Ovary (tissue), 9 donors: ENCODE data around the gene APBA2. TPM values are rescaled to one million over a fixed set of nuclear protein-coding genes. Genes with fewer than 3 reads are reported as not detected.

ENCODE experiments used
- DNase-seq, 5 donors: peaks; one replicate each; pipeline ENCODE4 v3.0.0-alpha.2; 2019 to 2020
- H3K27ac ChIP-seq, 2 donors: fragments of 200-600 bp; one replicate each; pipeline versions ENCODE4 v1.5.1 to v1.8.0; 2019 to 2022
- H3K27me3 ChIP-seq: fragments of 200-600 bp; one replicate; pipeline ENCODE4 v1.8.0; 2022
- H3K36me3 ChIP-seq: fragments of 200-600 bp; sonication (generic); one replicate; pipeline ENCODE4 v1.5.1; 2019
- H3K4me1 ChIP-seq: one replicate; pipeline ENCODE4 v1.8.1; 2013; ENCODE audit warnings: mild to moderate bottlenecking, moderate library complexity; ENCODE audit not compliant: insufficient read depth
- H3K4me3 ChIP-seq: fragments of 200-600 bp; sonication (generic); one replicate; pipeline ENCODE4 v1.5.1; 2017
- H3K9me3 ChIP-seq, 2 donors: fragments of 200-600 bp in 1 of 2; sonication (generic) in 1 of 2; one replicate each; pipeline versions ENCODE4 v1.5.1 to v1.8.1; 2013 to 2019; ENCODE audit warnings: mild to moderate bottlenecking in 1 of 2, moderate library complexity in 1 of 2
- CTCF ChIP-seq, 3 donors: fragments of 450-650 bp in 2 of 3; fragments of 200-600 bp in 1 of 3; IDR thresholded peaks; one replicate each; pipeline versions ENCODE4 v1.5.1 to v1.8.0; 2016 to 2022; ENCODE audit warnings: antibody characterized with exemption in 3 of 3, mild to moderate bottlenecking in 1 of 3
- EP300 ChIP-seq: sonication (generic); formaldehyde crosslinking; IDR thresholded peaks from one replicate; pipeline ENCODE4 v1.6.1; 2017; ENCODE audit warnings: antibody characterized with exemption
- POLR2A ChIP-seq: fragments of 450-650 bp; IDR thresholded peaks from one replicate; pipeline ENCODE4 v1.6.1; 2017; ENCODE audit warnings: antibody characterized with exemption, mild to moderate bottlenecking, moderate library complexity
- WGBS, 3 donors: extraction: QIAGEN DNeasy Blood & Tissue Kit in 1 of 3; methylation state at CpG; one replicate each; pipeline versions ENCODE4 v1.1.5 to v1.1.7; 2013 to 2017; 5-methylcytosine and 5-hydroxymethylcytosine counted together
- intact Hi-C, 4 donors: fragments of 100-400 bp; cut with DNase I; formaldehyde crosslinking; loops; one replicate each; pipeline versions ENCODE4 v1.11.0 to v1.15.1; 2022 to 2023
- polyA plus RNA-seq, 2 donors: library from polyadenylated mRNA; stranded (reverse); fragments of 200-250 nt in 1 of 2; fragments of 350-450 nt in 1 of 2; fragmentation: Illumina TruSeq in 1 of 2; extraction: RNeasy Lipid Tissue Mini Kit (QIAGEN cat#74804) in 1 of 2; gene quantifications; one replicate each; pipeline ENCODE4 v1.2.3, GENCODE V29; 2013 to 2014
- total RNA-seq, 7 donors: library from RNA; depleted of rRNA in 2 of 7; stranded (reverse); fragments of >200 nt in 2 of 7; fragmentation: NEBNext Ultra II Directional in 3 of 7; extraction: Animal tissue kit (Norgen Biotek cat#: 25700) in 3 of 7; gene quantifications; one replicate each; pipeline versions ENCODE4 v1.1.0 to v1.2.4, GENCODE V29; 2016 to 2023
- donor health status: DM: no; HTN: no; CAD: no; lungs with moderate emphysema.
- donor health status: DM: no; HTN: no; CAD: no.
- donor health status: Bipolar disorder and iron deficiency.
- donor health status: DM: yes; HTN: yes; CAD: no.
- donor health status: DM: no; HTN: no; CAD: no.
- donor health status: DM: yes; HTN: yes; CAD: no.

The APBA2 gene
- total and polyA plus RNA-seq, 9 donors, result 0.53 to 3.1 (median 1.4) TPM

DNA sequence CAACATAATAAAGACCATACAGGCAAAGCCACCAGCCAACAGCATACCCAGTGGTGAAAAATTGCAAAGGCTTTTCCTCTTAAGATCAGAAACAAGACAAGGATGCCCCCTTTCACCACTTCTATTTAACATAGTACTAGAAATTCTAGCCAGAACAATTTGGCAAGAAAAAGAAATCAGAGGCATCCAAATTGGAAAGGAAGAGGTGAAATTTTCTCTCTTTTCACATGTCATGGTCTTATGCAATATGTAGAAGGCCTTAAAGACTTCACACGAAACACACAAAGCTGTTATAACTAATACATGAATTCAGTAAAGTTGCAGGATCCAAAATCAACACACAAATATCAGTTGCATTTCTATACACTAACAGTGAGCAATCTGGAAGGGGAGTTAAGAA lies 120.2 kb downstream of the APBA2 start:
- Histone ChIP-seq H3K9me3 (no peaks in the 10 kb centered on the region), H3K27ac (no peak overlapping the region), H3K36me3 (no peaks in the 10 kb centered on the region), H3K4me1 (no peaks in the 10 kb centered on the region), H3K27me3 (no peaks in the 10 kb centered on the region), H3K4me3 (no peak overlapping the region)
- TF ChIP-seq EP300 (no peak), CTCF (IDR thresholded peaks at IDR 0.05) (no peak), POLR2A (no peak)
- intact Hi-C loops, result no loop called here
- 97 to 100% (median 98%) methylated on average over 1 of the region's 1 CpG for WGBS, 3 donors
- DNase-seq, result no peak

- Histone ChIP-seq H3K4me3 (no peak overlapping the region), H3K27me3 (no peaks in the 10 kb centered on the region), H3K27ac (no peak overlapping the region), H3K36me3 (no peaks in the 10 kb centered on the region), H3K9me3 (no peaks in the 10 kb centered on the region), H3K4me1 (no peaks in the 10 kb centered on the region)
- DNase-seq, result no peak
- intact Hi-C loops, result no loop called here
- no peak for TF ChIP-seq EP300
- TF ChIP-seq CTCF (IDR thresholded peaks at IDR 0.05), result no peak
- TF ChIP-seq POLR2A, result no peak
- WGBS, 3 donors, result 48 to 55% (median 50%) methylated on average over 2 of the region's 2 CpGs
Measured at GRCh38 chr15:29008846-29009245, 123.1 kb downstream of the APBA2 start.

- intact Hi-C loops, result no loop called here
- DNase-seq, result no peak
- no peaks in the 10 kb centered on the region for H3K9me3 ChIP-seq
- no peaks in the 10 kb centered on the region for H3K27me3 ChIP-seq
- no peak overlapping the region for H3K4me3 ChIP-seq
- no peak for TF ChIP-seq POLR2A
- no peak for TF ChIP-seq EP300
- TF ChIP-seq CTCF (IDR thresholded peaks at IDR 0.05), result no peak
- no peak overlapping the region for H3K27ac ChIP-seq
- 76 to 85% (median 80%) methylated on average over 2 of the region's 2 CpGs for whole genome bisulfite sequencing, 3 donors
- no peaks in the 10 kb centered on the region for H3K36me3 ChIP-seq
- no peaks in the 10 kb centered on the region for H3K4me1 ChIP-seq
Measured at GRCh38 chr15:29012097-29012496, 126.3 kb downstream of the APBA2 start.

DNA sequence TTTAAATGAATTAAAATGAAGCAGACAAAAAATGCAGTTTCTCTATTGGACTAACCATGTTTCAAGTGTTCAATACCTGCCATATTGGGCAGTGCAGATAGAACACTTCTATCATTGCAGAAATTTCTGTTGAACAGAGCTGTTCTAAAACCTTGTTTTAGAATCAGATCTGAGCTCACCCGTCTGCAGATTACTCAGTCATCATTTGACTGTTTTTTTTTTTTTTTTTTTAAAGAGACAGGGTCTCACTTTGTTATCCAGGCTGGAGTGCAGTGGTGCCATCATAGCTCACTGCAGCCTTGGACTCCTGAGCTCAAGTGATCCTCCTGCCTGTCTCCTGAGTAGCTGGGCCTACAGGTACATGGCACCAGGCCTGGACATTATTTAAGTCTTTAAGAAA lies 128.7 kb downstream of the APBA2 start:
- Histone ChIP-seq H3K27me3 (no peaks in the 10 kb centered on the region), H3K27ac (no peak overlapping the region), H3K9me3 (no peaks in the 10 kb centered on the region), H3K4me3 (no peak overlapping the region), H3K4me1 (no peaks in the 10 kb centered on the region), H3K36me3 (no peaks in the 10 kb centered on the region)
- intact Hi-C loops, result no loop called here
- 19 to 45% (median 30%) methylated on average over 1 of the region's 1 CpG for WGBS, 3 donors
- DNase-seq, result no peak
- TF ChIP-seq EP300 (no peak), CTCF (IDR thresholded peaks at IDR 0.05) (no peak), POLR2A (no peak)

DNA sequence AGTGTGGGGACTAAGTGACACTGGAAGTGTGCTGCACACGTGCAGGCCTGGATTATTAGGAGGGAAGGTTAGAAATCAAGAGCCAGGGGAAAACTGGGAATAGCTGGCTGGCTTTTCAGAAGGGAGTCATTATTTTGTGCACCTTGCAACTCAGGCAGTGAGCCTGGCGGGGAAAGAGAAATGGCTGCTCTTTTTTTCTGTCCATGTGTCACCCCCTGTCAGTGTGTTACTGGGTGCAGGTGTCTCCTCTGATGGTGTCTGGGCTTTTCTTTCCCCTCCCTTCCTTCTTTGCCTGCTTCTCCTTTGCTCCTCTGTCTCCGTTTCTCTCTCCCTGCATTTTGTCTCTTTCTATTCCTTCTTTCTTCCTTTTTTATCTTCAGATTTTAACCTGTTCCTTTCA lies 130.7 kb downstream of the APBA2 start:
- H3K9me3 ChIP-seq, result no peaks in the 10 kb centered on the region
- H3K36me3 ChIP-seq, result no peaks in the 10 kb centered on the region
- H3K27ac ChIP-seq, result no peak overlapping the region
- no peak for DNase-seq
- H3K4me1 ChIP-seq, result no peaks in the 10 kb centered on the region
- H3K27me3 ChIP-seq, result no peaks in the 10 kb centered on the region
- intact Hi-C loops, result no loop called here
- no peak overlapping the region for H3K4me3 ChIP-seq
- TF ChIP-seq POLR2A (no peak), CTCF (IDR thresholded peaks at IDR 0.05) (no peak), EP300 (no peak)
- WGBS, 3 donors, result 84 to 89% (median 85%) methylated on average over 3 of the region's 3 CpGs
